ENCODE measurements around the gene CDRT15L2.
"Not testable (repeated sequence)": the region's sequence is repeated elsewhere in the genome, so short reads cannot be mapped to it uniquely, and the experiment has no call there.

DNA sequence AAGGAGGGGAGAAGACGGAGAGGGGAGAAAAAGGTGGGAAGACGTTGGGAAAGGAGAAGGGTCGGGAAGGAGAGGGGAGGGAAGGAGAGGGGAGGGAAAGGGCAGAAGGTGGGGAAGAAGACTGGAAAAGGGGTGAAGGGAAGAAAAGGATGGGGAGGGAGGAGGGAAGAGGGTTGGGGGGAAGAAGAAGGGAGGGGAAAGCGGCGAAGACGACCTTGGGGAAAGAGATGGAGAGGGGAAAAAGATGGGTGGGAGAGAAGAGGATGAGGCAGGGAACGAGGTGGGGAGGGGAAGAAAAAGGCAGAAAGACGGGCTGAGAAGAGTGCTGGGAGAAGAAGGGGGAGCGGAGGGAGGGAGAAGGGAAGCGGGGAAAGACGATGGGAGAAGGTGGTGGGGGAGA lies 46.3 kb upstream of the CDRT15L2 start:
- TF ChIP-seq, protein P1, sequence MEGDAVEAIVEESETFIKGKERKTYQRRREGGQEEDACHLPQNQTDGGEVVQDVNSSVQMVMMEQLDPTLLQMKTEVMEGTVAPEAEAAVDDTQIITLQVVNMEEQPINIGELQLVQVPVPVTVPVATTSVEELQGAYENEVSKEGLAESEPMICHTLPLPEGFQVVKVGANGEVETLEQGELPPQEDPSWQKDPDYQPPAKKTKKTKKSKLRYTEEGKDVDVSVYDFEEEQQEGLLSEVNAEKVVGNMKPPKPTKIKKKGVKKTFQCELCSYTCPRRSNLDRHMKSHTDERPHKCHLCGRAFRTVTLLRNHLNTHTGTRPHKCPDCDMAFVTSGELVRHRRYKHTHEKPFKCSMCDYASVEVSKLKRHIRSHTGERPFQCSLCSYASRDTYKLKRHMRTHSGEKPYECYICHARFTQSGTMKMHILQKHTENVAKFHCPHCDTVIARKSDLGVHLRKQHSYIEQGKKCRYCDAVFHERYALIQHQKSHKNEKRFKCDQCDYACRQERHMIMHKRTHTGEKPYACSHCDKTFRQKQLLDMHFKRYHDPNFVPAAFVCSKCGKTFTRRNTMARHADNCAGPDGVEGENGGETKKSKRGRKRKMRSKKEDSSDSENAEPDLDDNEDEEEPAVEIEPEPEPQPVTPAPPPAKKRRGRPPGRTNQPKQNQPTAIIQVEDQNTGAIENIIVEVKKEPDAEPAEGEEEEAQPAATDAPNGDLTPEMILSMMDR (conservative IDR thresholded peaks at IDR 0.05), result not testable (repeated sequence)
- not testable (repeated sequence) for TF ChIP-seq EZH2 (IDR thresholded peaks at IDR 0.05; ENCODE audit: low read depth)

All from PC-9 (cell line).